ENCODE measurements around the gene SPIRE1.
"Not testable (repeated sequence)": the region's sequence is repeated elsewhere in the genome, so short reads cannot be mapped to it uniquely, and the experiment has no call there.

Gene SPIRE1

DNA sequence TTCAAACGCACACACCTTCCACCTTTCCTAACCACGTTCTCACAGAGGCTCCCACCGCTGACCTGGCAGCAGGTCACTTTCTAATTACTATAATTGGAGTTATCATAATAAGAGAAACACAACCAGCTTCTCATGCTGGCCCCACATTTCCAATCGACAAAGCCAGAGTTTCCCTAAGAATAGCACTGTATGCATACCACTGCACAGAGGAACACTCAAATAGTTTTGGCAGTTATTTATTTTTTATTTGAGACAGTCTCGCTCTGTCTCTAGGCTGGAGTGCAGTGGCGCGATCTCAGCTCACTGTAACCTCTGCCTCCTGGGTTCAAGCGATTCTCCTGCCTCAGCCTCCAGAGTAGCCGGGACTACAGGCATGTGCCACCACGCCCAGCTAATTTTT, 176.0 kb downstream of the SPIRE1 start:
- not testable (repeated sequence) for DNase-seq

DNA sequence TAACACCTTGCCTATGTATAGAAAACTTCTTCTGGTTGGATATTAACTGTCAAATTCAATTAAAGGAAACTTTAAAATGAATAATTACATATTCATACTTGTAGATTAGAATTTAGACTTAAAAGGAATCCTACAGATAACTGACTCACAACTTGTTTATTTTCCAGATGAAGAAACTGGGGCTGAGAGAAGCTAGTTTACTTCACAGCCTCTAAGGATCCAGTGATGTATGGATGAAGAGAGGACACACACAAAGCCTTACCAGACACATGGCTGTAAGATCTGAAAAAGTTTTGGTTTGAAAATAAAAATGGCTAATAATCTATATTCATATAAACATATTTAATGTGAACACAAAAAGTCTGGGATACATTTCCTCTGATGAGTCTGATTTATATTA, 177.9 kb downstream of the SPIRE1 start:
- no peak for DNase-seq

DNA sequence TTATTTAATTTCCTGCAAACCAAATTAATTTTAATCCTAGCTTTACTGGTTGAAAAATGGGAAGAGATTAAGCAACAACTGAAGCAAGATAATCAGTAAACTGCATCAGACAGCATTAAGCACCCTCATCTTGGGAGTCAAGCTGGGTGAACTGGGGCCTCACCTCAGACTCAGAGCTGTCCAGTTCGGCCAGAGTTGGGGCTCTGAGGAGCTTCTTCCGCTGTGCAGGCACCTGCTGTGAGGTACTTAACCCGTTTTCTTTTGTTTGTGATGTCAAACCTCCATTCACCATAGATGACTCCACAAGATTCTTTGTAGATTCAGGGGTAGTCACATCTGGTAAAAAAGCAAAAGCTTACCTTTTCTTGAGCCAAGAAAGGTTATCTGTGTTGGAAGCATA, 178.4 kb downstream of the SPIRE1 start:
- no peak for DNase-seq

DNA sequence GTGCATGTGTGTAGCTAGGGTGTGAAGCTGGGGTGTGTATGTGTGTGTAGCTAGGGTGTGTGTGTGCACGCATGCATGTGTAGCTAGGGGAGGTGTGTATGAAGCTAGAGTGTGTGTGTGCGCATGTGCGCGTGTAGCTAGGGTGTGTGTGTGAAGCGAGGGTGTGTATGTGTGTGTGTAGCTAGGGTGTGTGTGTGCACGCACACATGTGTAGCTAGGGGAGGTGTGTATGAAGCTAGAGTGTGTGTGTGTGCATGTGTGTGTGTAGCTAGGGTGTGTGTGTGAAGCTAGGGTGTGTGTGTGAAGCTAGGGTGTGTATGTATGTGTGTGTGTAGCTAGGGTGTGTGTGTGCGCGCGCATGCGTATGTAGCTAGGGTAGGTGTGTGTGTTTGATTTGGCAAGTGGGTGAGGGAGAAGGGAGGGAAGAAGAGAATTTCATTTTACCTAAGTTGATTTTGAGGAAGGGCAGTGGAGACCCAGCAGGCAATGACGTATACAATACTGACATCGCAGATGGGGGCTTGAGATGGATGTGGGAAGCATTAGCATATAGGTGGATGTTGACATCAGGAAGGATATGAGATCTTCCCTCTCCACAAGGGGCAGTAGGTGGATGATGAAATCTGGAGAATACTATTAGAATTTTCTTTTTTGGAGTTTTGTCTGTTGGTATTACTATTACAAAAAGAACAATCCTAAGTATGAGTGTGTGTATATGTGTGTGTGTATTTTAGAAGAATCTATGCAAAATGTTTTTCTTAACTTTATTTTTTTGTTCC, 179.4 kb downstream of the SPIRE1 start:
- no peak for DNase-seq

DNA sequence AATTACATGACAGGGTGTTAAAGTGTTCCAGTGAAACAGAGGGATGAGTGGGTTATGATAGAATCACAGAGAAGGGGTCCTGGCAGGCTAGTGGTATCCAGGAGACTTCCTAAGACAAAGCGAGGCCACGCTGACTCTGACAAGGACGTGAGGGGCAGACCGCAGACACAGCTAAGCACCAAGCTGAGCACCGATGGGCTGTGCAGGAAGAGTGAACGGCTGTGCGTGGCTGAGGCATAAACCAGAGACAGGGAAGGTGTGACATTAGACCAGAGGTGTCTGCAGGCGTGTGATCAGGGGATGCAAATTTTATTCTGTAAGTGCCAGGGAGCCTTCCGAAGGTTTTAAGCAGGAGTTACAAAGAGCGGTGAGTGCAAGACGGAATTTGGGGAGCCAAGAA, 180.3 kb downstream of the SPIRE1 start:
- DNase-seq = no peak

DNA sequence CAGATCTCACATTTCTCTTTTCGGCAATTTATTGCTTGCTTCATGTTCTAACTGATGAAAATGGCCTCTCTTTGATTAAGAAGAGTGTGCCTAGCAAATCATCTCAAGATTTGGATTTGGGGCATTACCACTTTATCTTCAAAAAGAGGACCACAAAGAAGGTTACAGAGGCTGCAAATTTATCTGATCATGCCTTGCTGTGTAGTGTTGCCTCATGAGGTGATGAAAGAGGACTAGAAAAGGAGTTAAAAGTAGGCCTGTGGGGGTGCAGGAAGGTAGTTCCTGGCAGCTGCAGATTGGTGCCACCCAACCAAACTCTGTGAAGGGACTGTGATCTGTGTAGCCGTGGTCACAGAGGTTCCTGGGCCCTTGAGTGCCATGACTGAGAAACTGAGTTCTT, 181.0 kb downstream of the SPIRE1 start:
- no peak for DNase-seq

DNA sequence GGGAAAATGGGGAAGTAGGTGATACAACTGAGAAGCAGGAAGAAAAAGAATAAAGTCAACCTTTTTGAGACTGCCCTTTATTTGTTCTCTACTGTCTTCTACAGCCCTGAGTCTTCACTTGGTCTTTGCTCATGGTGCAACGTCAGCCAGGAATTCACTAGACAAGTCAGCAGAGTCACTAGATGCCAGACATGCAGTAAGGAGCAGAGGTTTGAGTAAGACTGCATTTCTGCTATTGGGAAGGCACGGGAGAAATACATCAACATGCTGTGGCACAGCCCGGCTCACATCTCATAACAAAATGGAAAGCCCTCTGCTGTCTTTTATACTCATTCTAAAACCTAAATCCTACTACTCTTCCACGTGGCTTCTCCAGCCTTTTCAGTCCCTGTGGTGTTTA, 183.0 kb downstream of the SPIRE1 start:
- no peak for DNase-seq

DNA sequence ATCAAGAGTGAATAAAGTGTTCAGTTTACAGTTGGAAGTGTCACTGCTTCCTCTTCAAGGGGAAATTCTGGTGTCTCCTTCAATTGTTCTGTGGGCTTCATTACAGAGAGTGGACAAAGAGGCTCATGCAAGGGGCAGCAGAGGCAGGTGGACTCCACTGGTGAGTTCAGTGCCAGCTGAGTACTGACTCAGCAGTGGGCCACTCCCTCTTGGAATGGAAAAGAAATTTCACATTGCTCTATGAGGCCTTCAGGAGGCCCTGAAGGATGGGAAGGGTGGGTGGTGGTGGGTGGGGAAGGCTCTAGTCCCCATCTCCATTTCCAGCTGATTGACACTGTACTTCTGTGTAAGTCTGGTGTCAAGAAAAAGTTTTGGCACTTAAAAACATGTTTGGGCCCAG, 183.8 kb downstream of the SPIRE1 start:
- DNase-seq = no peak

DNA sequence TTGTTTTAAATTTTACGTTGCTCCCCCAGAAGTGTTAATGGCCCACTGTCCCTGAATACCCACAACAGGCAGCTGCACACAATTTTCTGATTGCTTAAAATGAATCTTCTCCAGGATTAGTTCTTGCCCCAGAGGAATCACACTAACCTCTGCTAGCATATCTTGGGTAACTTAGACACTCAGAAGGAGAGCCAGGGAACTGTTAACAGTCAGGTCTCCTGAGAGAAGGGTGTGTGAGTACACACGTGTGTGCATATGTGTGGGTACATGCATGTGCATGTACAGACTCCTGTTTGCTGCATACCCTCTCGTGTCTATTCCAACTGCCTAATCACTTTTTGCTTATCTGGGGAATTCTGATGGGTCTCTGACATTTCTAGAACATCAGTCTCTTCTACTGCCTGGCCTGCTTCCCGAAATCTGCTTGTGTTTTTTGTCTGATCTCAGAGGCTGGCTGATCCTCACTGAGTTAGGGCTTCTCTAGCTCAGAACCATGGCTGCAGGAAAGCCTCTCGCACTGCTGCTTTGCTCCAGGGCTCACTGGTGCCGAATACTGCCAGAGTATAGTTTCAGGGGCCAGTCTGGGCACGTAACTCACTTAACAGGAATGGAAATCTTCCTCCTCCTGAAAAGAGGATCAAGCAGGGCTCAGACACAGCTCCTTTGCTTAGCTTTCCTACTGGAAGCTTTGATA, 187.4 kb downstream of the SPIRE1 start:
- DNase-seq = no peak

DNA sequence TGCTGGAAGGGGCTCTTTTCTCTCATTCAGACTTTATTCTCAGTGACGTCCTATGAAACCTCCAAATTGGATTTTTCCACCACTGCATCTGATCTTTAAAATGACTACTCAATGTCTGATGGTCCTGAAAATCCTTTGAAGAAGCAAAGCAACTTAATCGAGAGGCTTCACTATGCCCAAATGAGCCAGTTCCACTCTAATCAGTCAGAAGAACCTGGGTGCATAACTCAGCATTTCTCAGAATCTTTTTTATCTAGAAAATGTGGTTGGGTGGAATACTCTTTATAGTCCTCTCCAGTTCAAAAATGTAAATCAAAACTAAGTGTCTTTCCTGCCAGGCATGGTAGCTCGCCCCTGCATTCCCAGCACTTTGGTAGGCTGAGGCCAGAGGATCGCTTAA, 189.5 kb downstream of the SPIRE1 start:
- no peak for DNase-seq

DNA sequence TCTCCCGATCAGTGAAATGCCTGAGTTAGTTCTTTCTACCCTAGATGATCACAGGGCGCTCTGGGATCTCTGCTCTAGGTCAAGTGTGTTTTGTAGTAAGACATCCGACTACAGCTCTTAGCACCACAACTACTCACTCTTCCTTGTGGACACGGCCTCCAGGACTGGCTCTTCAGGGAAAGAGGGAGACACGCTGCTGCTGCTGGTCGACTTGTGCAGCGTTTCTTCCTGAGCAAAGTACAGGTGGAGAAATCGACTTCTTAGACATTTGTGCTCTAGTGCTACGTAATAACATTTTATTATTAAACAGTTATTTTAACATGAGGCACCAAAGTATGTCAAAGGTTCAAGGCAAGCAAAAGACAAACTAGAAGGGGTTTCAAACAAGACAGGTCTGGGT, 193.2 kb downstream of the SPIRE1 start:
- DNase-seq = no peak

DNA sequence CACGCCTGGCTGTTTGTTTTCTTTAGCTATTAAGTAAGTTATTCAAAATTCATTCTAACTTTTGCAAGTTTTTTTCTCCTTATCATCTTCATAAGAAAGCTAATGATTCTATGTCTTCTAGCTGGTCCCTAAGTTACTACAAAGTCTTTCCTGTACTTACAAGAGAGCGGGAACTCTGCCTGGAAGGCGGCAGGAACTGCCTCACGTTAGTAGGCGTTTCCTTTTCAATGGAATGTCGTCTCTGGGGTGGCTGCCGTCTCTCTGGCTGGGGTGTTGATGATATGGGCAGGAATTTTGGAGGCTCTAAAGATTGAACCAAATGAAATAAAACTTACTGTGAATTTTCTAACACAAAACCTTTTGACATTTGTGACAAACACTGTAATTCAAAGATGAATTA, 194.7 kb downstream of the SPIRE1 start:
- no peak for DNase-seq

DNA sequence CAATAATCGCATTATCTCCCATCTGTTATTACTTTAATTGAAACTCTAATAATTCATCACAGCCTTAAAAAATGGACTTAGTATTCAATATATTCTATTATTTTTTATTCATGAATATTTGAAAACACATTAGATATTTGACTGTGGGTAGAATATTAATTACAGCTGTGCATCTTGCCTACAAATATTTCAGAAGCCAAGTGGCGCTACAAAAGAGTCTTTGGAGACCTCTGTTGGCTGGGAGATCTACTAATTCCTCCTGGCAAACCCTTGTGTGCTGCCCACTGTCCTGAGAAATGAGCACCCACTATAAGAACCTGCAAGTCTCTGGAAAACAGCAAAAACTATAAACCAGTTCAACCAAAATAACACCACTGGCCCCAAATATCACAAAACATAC, 195.7 kb downstream of the SPIRE1 start:
- no peak for DNase-seq

DNA sequence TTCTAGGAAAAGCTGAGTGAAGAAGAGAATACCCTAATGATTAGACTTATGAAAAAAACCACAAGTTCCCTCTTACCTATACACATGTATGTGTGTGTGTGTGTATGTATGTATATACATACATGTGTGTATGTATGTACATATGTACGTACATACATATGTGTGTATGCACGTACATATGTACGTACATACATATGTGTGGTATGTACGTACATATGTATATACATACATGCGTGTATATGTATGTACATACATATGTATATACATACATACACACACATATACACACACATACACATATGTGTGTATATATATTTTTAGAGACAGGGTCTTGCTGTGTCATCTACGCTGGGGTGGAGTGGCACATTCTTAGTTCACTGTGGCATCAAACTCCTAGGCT, 196.6 kb downstream of the SPIRE1 start:
- DNase-seq = no peak

DNA sequence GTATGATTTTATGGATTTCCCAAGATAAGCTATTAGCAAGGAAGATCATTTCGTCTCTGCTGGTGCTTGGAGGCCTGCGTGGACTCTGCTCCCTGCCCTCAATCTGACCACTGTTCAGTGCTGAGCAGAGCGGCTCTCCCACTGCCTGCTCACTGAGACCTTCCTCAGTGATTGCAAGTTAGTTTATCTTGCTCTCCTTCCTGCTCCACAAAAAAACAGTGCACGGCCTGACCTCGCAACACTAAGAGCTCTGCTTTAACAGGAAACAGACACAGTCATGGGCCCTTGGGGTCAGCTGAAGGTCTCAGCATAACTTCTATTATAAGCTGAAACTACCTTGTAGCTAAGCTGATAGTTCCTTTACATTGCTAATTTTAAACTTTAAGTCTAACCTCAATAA, 197.0 kb downstream of the SPIRE1 start:
- no peak for DNase-seq

DNA sequence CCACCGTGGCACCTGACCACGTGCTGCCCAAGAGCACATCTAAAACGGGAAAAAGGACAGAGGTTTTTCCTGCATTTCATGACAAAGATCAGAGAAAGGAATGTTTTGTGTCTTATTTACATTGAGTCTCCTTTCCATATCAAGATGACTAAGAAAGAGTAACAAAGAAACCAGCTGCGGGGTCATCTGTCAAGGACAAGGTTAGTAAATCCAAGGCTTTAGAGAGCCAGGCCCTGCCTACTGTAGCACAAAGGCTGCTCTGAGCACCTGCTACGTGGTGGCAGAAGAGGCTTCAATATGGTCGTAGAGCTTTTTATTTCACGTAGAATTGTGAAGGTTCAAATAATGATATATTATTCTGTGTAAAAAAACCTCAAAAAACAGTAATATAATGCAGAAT, 199.1 kb downstream of the SPIRE1 start:
- no peak for DNase-seq

DNA sequence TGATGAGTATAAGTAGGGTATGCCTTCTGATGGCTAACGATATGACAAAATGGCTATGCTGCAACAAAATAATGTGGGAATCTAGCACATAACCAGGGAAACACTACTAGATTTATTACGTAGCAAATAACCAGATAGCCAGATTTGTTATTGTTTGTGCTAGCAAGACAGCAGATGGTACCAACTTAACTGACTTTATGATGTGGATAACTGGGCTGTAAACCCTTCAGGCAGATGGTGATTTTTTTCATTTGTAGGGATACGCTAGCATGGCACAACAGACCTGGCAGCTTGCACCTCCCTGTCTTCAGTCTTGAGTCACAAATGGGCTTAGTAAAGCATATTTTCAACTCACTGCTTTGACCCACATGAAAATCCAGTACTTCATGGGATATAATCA, 201.5 kb downstream of the SPIRE1 start:
- DNase-seq = no peak

DNA sequence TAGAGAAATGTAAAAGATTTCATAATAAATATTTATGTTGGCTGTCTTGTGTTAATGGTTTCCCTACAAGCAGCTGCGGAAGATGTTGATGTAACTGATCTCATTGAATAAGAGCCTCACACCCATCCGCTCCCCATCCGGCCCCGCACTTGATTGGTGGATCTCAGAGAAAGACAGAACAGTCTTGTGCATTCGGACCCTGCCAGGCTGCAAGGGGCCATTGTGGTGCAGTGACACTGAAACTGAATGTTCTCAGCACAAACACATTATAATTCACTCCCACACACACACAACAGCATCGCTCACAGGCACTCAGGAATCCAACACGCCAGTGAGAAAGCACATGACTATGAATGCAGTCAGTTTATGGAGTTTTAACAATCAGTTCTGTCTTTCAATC, 202.4 kb downstream of the SPIRE1 start:
- no peak for DNase-seq

DNA sequence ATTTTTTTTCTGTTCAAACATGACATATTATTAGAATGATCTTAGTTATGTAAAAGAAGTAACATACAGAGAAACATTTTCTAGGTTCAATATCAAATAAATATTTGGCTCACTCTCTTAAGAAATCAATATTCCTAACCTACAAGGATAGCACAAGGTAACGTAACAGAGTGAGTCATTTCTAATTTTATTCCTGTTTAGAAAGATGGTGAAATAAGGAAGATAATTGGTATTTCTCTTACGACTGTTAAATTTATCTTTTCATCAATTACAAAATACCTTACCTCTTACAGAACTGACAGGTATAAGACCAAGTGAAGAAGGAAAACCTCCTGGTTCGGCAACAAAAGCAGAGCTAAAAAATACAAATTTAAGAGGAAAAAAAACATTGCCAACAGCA, 205.1 kb downstream of the SPIRE1 start:
- no peak for DNase-seq

DNA sequence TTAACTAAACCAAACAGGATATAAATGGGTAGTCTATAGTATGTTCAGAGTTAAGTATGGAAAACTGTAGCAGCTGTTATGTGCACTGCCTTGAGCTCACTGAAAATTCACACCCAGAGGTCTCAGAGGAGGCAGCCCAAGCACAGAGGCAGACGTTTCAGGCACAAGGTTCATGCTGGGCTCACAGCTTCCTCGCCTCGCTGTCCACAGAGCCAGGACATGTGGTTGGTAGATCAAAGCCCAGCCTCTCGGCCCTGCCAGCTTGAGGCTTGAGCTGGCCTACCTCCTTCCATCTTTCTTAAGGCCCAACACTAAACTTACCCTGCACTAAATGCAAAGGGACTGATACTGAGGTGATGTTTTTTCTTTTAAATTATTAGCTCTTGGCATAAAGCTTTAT, 206.5 kb downstream of the SPIRE1 start:
- DNase-seq = no peak

DNA sequence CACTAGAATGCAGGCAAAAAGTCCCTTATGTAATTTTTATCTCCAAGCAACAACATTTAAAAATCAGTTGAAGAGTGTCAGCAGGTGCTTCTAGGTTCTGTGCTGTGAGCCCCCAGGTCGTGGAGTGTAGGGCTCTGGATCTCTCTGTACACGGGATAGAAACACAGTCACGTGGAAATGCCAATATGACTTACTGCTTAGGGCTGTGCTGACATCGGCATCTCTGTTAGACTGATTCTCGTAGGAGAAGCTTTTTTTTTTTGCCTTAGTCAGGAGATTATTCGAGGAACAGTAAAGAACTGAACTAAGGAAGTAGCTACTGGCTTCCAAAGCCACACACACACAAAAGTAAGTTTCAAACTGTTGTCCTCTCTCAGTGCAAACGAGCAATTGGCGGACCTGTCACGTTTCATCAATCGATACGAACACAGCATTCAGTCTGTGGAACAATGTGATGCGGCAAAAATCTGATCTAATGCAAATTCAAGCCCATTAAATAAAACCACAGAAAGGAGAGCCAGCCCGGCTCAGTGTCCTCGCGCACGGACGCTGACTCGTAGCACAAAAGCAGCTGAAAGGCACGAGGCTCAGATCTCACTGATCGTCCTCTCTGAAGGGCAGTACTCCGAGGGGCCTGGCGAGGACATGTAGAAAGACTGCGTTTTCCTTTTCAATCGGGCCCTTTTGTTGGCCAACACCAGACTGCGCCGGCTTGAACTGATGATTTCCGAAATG, 208.7 kb downstream of the SPIRE1 start:
- no peak for DNase-seq

DNA sequence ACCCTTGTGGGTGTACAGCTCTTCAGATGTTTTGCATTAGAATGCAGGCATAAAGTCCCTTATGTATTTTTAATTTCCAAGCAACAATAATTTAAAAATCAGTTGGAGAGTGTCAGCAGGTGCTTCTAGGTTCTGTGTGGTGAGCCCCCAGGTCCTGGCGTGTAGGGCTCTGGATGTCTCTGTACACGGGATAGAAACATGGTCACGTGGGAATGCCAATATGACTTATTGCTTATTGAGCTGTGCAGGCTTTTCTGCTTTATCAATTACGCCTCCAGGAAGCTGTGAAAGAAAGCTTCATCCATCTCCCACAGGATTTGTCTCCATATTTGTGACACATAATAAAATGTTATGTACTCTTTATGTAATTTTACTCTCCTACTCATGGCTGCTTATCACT, 212.4 kb downstream of the SPIRE1 start:
- DNase-seq = no peak

DNA sequence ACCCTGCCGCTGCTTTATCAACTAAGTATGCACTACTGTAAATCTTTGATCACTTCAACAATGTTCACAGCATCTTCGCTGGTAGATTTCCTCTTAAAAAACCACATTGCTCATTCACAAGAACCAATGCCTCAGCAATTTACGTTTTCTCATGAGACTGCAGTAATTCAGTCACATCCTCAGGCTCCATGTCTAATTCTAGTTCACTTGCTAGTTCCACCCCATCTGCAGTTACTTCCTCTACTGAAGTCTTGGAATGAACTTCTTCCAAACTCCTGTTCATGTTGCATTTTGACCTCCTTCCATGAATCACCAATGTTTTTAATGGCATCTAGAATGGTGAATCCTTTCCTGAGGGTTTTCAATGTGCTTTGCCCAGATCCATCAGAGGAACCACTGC, 214.4 kb downstream of the SPIRE1 start:
- DNase-seq = no peak

DNA sequence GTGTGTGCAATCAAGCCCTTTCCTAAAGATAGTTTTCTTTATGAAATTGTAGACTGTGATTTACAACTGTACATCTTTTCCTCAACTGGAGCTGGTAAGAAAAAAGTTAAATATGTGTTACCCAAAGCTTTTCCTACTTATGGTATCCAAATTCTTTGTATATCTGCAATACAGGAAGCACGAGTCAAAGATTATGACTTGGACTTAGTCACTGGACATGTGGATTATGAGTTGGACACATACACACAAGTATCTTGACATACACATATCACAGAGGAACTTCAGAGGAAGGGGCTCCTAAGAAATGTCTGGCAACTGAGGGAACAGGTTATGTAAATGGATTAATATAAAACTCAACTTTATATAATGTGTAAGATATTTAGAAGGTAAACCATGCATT, 215.0 kb downstream of the SPIRE1 start:
- no peak for DNase-seq

All from activated CD8-positive, alpha-beta memory T cell treated with anti-CD3 and anti-CD28 coated beads, Interleukin-2, amount 50 U/mL, for 4 hours (primary cell).